Panc1 (cell line): ENCODE measurements around the gene RASA3. TPM values are rescaled to one million over a fixed set of nuclear protein-coding genes. Genes with fewer than 3 reads are reported as not detected.
"Not testable (repeated sequence)": the region's sequence is repeated elsewhere in the genome, so short reads cannot be mapped to it uniquely, and the experiment has no call there.

Source experiments
- ATAC-seq: fragments of 200-7000 bp; cut with Tn5 transposase; 2 replicates; pipeline ENCODE4 v1.9.1; 2020; ENCODE audit warnings: mild to moderate bottlenecking, moderate library complexity
- BruUV-seq: library from RNA; stranded (reverse); fragments of 400-500 nt; replicated peaks from 2 replicates; lab custom pipeline; 2021; lab: Mats Ljungman, UMichigan
- CTCF ChIA-PET: fragments of 300-600 bp; sonication (Branson Sonifier 250); formaldehyde crosslinking; loops from one replicate; lab custom pipeline; 2022; ENCODE audit warnings: antibody characterized with exemption; lab: Charles Lee
- POLR2A ChIA-PET: fragments of 300-600 bp; sonication (Branson Sonifier 250); formaldehyde crosslinking; loops from one replicate; lab custom pipeline; 2022; ENCODE audit warnings: antibody characterized with exemption; lab: Charles Lee
- DNase-seq: peaks from one replicate; pipeline ENCODE4 v3.0.0-alpha.2; 2010; ENCODE audit warnings: low read depth, low spot score
- H3K27ac ChIP-seq: 2 replicates; pipeline ENCODE4 v1.5.1; 2011; ENCODE audit warnings: mild to moderate bottlenecking, low read length, inconsistent platforms
- H3K27me3 ChIP-seq: fragments of 200-500 bp; sonication (Bioruptor generic); 2 replicates; pipeline ENCODE4 v1.6.0; 2014; ENCODE audit warnings: low read length, inconsistent platforms; ENCODE audit not compliant: control insufficient read depth, insufficient read depth
- H3K36me3 ChIP-seq: fragments of 200-500 bp; sonication (Bioruptor generic); 2 replicates; pipeline ENCODE4 v1.5.1; 2014; ENCODE audit warnings: inconsistent platforms, mild to moderate bottlenecking, low read length, moderate library complexity; ENCODE audit not compliant: control insufficient read depth, insufficient read depth
- H3K4me1 ChIP-seq: 2 replicates; pipeline ENCODE4 v1.5.1; 2011; ENCODE audit warnings: inconsistent platforms, mild to moderate bottlenecking, low read length, moderate library complexity; ENCODE audit not compliant: control insufficient read depth, insufficient read depth
- H3K4me3 ChIP-seq, 2 experiments: 2 replicates each; pipeline ENCODE4 v1.5.1; 2011 to 2012; ENCODE audit warnings: low read depth in 2 of 2, low read length in 2 of 2, mild to moderate bottlenecking in 2 of 2, inconsistent platforms in 1 of 2, moderate library complexity in 1 of 2
- H3K9me3 ChIP-seq: fragments of 200-500 bp; sonication (Bioruptor generic); 2 replicates; pipeline ENCODE4 v1.5.1; 2014; ENCODE audit warnings: low read depth, mild to moderate bottlenecking, inconsistent platforms, low read length, moderate library complexity; ENCODE audit not compliant: control insufficient read depth, insufficient read depth
- POLR2AphosphoS5 ChIP-seq: IDR thresholded peaks from 2 replicates; pipeline ENCODE4 v1.6.1; 2012; ENCODE audit warnings: mild to moderate bottlenecking, low read depth, low read length, moderate library complexity
- SIN3A ChIP-seq: IDR thresholded peaks from 2 replicates; pipeline ENCODE4 v1.6.1; 2012; ENCODE audit warnings: low read depth, mild to moderate bottlenecking, low read length, moderate library complexity, borderline replicate concordance; ENCODE audit not compliant: insufficient read depth
- TCF7L2 ChIP-seq: IDR thresholded peaks from 2 replicates; pipeline ENCODE4 v1.6.1; 2011; ENCODE audit warnings: mild to moderate bottlenecking, low read depth, low read length, inconsistent platforms
- in situ Hi-C: cut with HindIII; loops from 2 replicates; pipeline ENCODE4 v1.10.0; 2016; ENCODE audit warnings: low sequenced_read_pairs, low pct_unique_long_range_greater_than_20kb
- intact Hi-C: fragments of 100-400 bp; cut with micrococcal nuclease; formaldehyde crosslinking; loops from one replicate; pipeline ENCODE4 v1.10.0; 2022; ENCODE audit not compliant: unreplicated experiment
- total RNA-seq: library from RNA; stranded (reverse); gene quantifications from one replicate; pipeline ENCODE4 v1.2.1, GENCODE V29; 2021; ENCODE audit not compliant: unreplicated experiment
- TF ChIP-seq, protein P1 (sequence below), 2 experiments: IDR thresholded peaks; 2 replicates each; pipeline ENCODE4 v1.6.1; 2011 to 2012; ENCODE audit warnings: low read depth in 2 of 2, control low read depth in 1 of 2, low read length in 1 of 2, mild to moderate bottlenecking in 1 of 2, moderate library complexity in 1 of 2; ENCODE audit not compliant: insufficient read depth in 1 of 2
- TF ChIP-seq, protein P2 (sequence below): fragments of 450-650 bp; IDR thresholded peaks from 2 replicates; pipeline ENCODE4 v1.5.1; 2017; ENCODE audit warnings: mild to moderate bottlenecking

RASA3 gene
- total RNA-seq, 1 experiment from 2014 or later = 33.7 TPM

DNA sequence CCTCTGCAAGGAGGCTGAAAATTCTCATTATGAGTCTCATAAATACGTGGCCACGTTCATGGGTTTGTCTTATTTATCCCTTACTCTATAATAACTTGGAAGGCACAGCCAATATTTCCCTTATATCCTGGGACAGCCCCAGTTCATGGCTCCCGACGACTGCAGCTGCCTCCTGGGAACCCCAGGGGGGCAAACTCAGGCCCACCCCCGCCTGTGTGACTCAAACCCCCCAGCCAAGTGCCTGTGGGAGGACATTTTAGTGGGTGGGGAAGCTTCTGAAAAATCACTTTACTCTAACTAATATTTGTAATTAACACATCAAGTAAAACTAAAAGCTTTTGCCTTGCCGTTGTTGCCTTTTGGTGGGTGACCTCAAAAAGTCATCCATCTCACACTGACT is 14.3 kb downstream of the RASA3 start:
- peaks cover 55% of the 10 kb centered on the region for H3K4me1 ChIP-seq
- intact Hi-C loops = no loop called here
- H3K4me3 ChIP-seq = peak overlapping the region; percentile 30 to 47
- ChIA-PET POLR2A (no interaction called here), CTCF (no interaction called here)
- ATAC-seq (no peak), DNase-seq (no peak)
- H3K9me3 ChIP-seq = no peaks in the 10 kb centered on the region
- peak overlapping the region; percentile 95 for H3K27ac ChIP-seq
- BruUV-seq = no TSS peak
- H3K36me3 ChIP-seq = no peaks in the 10 kb centered on the region
- H3K27me3 ChIP-seq = no peaks in the 10 kb centered on the region
- in situ Hi-C loops = no loop called here
- TF ChIP-seq SIN3A (no peak), POLR2AphosphoS5 (no peak), TCF7L2 (no peak)
- TF ChIP-seq, protein P1, sequence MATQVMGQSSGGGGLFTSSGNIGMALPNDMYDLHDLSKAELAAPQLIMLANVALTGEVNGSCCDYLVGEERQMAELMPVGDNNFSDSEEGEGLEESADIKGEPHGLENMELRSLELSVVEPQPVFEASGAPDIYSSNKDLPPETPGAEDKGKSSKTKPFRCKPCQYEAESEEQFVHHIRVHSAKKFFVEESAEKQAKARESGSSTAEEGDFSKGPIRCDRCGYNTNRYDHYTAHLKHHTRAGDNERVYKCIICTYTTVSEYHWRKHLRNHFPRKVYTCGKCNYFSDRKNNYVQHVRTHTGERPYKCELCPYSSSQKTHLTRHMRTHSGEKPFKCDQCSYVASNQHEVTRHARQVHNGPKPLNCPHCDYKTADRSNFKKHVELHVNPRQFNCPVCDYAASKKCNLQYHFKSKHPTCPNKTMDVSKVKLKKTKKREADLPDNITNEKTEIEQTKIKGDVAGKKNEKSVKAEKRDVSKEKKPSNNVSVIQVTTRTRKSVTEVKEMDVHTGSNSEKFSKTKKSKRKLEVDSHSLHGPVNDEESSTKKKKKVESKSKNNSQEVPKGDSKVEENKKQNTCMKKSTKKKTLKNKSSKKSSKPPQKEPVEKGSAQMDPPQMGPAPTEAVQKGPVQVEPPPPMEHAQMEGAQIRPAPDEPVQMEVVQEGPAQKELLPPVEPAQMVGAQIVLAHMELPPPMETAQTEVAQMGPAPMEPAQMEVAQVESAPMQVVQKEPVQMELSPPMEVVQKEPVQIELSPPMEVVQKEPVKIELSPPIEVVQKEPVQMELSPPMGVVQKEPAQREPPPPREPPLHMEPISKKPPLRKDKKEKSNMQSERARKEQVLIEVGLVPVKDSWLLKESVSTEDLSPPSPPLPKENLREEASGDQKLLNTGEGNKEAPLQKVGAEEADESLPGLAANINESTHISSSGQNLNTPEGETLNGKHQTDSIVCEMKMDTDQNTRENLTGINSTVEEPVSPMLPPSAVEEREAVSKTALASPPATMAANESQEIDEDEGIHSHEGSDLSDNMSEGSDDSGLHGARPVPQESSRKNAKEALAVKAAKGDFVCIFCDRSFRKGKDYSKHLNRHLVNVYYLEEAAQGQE (IDR thresholded peaks at IDR 0.05; ENCODE audit: insufficient read depth in 1 of 2, low read depth in 2 of 2, low read length in 1 of 2) = no peak
- TF ChIP-seq, protein P2, sequence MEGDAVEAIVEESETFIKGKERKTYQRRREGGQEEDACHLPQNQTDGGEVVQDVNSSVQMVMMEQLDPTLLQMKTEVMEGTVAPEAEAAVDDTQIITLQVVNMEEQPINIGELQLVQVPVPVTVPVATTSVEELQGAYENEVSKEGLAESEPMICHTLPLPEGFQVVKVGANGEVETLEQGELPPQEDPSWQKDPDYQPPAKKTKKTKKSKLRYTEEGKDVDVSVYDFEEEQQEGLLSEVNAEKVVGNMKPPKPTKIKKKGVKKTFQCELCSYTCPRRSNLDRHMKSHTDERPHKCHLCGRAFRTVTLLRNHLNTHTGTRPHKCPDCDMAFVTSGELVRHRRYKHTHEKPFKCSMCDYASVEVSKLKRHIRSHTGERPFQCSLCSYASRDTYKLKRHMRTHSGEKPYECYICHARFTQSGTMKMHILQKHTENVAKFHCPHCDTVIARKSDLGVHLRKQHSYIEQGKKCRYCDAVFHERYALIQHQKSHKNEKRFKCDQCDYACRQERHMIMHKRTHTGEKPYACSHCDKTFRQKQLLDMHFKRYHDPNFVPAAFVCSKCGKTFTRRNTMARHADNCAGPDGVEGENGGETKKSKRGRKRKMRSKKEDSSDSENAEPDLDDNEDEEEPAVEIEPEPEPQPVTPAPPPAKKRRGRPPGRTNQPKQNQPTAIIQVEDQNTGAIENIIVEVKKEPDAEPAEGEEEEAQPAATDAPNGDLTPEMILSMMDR = no peak

DNA sequence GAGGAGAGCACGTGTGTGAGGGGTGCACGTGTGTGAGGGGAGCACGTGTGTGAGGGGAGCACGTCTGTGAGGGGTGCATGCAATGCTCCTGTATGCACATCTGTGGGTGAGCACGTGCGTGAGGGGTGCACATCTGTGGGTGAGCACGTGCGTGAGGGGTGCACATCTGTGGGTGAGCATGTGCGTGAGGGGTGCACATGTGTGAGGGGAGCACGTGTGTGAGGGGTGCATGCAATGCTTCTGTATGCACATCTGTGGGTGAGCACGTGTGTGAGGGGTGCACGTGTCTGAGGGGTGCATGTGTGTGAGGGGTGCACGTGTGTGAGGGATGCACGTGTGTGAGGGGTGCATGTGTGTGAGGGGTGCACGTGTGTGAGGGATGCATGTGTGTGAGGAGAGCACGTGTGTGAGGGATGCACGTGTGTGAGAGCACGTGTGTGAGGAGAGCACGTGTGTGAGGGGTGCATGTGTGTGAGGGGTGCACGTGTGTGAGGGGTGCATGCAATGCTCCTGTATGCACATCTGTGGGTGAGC is 15.0 kb downstream of the RASA3 start:
- DNase-seq, intact Hi-C loops, POLR2A ChIA-PET, CTCF ChIA-PET, H3K27ac ChIP-seq, ATAC-seq, in situ Hi-C loops, H3K4me3 ChIP-seq, H3K36me3 ChIP-seq, H3K9me3 ChIP-seq, BruUV-seq, H3K27me3 ChIP-seq: not testable (repeated sequence)
- peaks cover 56% of the 10 kb centered on the region for H3K4me1 ChIP-seq

DNA sequence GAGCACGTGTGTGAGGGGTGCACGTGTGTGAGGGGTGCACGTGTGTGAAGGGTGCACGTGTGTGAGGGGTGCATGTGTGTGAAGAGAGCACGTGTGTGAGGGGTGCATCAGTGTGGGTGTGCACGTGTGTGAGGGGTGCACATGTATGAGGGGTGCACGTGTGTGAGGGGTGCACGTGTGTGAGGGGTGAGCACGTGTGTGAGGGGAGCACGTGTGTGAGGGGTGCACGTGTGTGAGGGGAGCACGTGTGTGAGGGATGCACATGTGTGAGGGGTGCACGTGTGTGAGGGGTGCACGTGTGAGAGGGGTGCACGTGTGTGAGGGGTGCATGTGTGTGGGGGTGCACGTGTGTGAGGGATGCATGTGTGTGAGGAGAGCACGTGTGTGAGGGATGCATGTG is 15.7 kb downstream of the RASA3 start:
- ATAC-seq (no peak), DNase-seq (no peak)
- Histone ChIP-seq H3K4me1 (peaks cover 56% of the 10 kb centered on the region), H3K27me3 (no peaks in the 10 kb centered on the region), H3K9me3 (no peaks in the 10 kb centered on the region), H3K4me3 (no peak overlapping the region), H3K27ac (peak overlapping the region; percentile 86), H3K36me3 (no peaks in the 10 kb centered on the region)
- BruUV-seq = no TSS peak
- in situ Hi-C loops = no loop called here
- ChIA-PET POLR2A (no interaction called here), CTCF (no interaction called here)
- intact Hi-C loops = no loop called here
- TF ChIP-seq POLR2AphosphoS5 = no peak
- no peak for TF ChIP-seq SIN3A
- TF ChIP-seq, protein P1 (IDR thresholded peaks at IDR 0.05; ENCODE audit: insufficient read depth in 1 of 2, low read depth in 2 of 2, low read length in 1 of 2) = no peak
- TF ChIP-seq TCF7L2 = no peak
- TF ChIP-seq, protein P2 = no peak
